IMR-90 (cell line): ENCODE results near the gene ST3GAL4. TPM values are rescaled to one million over a fixed set of nuclear protein-coding genes. Genes with fewer than 3 reads are reported as not detected.

Experiments
- ATAC-seq: fragments of 200-7000 bp; cut with Tn5 transposase; 2 replicates; pipeline ENCODE4 v1.9.1; 2020; ENCODE audit warnings: low read depth, mild to moderate bottlenecking, moderate library complexity
- BruUV-seq: library from RNA; stranded (reverse); fragments of 400-500 nt; replicated peaks from 2 replicates; lab custom pipeline; 2021; lab: Mats Ljungman, UMichigan
- CTCF ChIA-PET: fragments of 300-600 bp; formaldehyde crosslinking; extraction: SDS; loops from one replicate; lab custom pipeline; 2021; ENCODE audit warnings: antibody characterized with exemption; lab: Yijun Ruan, JAX
- POLR2A ChIA-PET: fragments of 300-600 bp; sonication (Branson Sonifier 250); formaldehyde crosslinking; loops from one replicate; lab custom pipeline; 2022; ENCODE audit warnings: antibody characterized with exemption; ENCODE audit not compliant: unreplicated experiment; lab: Charles Lee
- DNase-seq: peaks from one replicate; pipeline ENCODE4 v3.0.0; 2013
- H2AFZ ChIP-seq: replicated peaks from 2 replicates; pipeline ENCODE3; 2013; ENCODE audit warnings: low read length, mild to moderate bottlenecking; ENCODE audit not compliant: poor library complexity
- H2AK5ac ChIP-seq: 2 replicates; pipeline ENCODE4 v1.6.1; 2013; ENCODE audit warnings: low read depth, low read length, inconsistent platforms
- H2AK9ac ChIP-seq: replicated peaks from 2 replicates; pipeline ENCODE3; 2013; ENCODE audit warnings: mild to moderate bottlenecking, low read depth, low read length, moderate library complexity; ENCODE audit not compliant: poor library complexity
- H2BK120ac ChIP-seq: 2 replicates; pipeline ENCODE4 v1.6.1; 2013; ENCODE audit warnings: low read depth, low read length, inconsistent platforms
- H2BK15ac ChIP-seq: 3 replicates; pipeline ENCODE4 v1.6.1; 2013; ENCODE audit warnings: low read depth, low read length, inconsistent platforms
- H2BK20ac ChIP-seq: 2 replicates; pipeline ENCODE4 v1.6.1; 2013; ENCODE audit warnings: low read depth, mild to moderate bottlenecking, inconsistent platforms, low read length, moderate library complexity
- H2BK5ac ChIP-seq: 2 replicates; pipeline ENCODE4 v1.6.1; 2013; ENCODE audit warnings: mild to moderate bottlenecking, low read depth, low read length, inconsistent platforms; ENCODE audit not compliant: poor library complexity, severe bottlenecking
- H3K14ac ChIP-seq: replicated peaks from 2 replicates; pipeline ENCODE4 v1.6.1; 2013; ENCODE audit warnings: low read depth, low read length, inconsistent platforms
- H3K18ac ChIP-seq: 2 replicates; pipeline ENCODE4 v1.6.1; 2013; ENCODE audit warnings: low read depth, low read length, control low read depth
- H3K23ac ChIP-seq: 2 replicates; pipeline ENCODE4 v1.6.1; 2013; ENCODE audit warnings: low read depth, low read length, inconsistent platforms
- H3K27ac ChIP-seq: 2 replicates; pipeline ENCODE4 v1.5.1; 2013; ENCODE audit warnings: mild to moderate bottlenecking, control low read depth, low read length; ENCODE audit not compliant: insufficient read depth
- H3K27me3 ChIP-seq: 2 replicates; pipeline ENCODE4 v1.6.1; 2013; ENCODE audit warnings: low read length; ENCODE audit not compliant: control insufficient read depth, insufficient read depth
- H3K36me3 ChIP-seq: 2 replicates; pipeline ENCODE4 v1.6.1; 2013; ENCODE audit warnings: low read length, mixed read lengths; ENCODE audit not compliant: control insufficient read depth, insufficient read depth
- H3K4ac ChIP-seq: 2 replicates; pipeline ENCODE4 v1.6.1; 2013; ENCODE audit warnings: low read depth, low read length, inconsistent platforms
- H3K4me1 ChIP-seq: 2 replicates; pipeline ENCODE4 v1.6.1; 2013; ENCODE audit warnings: low read length, mixed read lengths; ENCODE audit not compliant: control insufficient read depth, insufficient read depth
- H3K4me2 ChIP-seq: 2 replicates; pipeline ENCODE4 v1.6.1; 2013; ENCODE audit warnings: low read depth, mild to moderate bottlenecking, control low read depth, low read length, moderate library complexity
- H3K4me3 ChIP-seq: 2 replicates; pipeline ENCODE4 v1.5.1; 2013; ENCODE audit warnings: low read depth, mild to moderate bottlenecking, control low read depth, low read length, moderate library complexity; ENCODE audit not compliant: insufficient read depth
- H3K56ac ChIP-seq: 2 replicates; pipeline ENCODE4 v1.6.1; 2013; ENCODE audit warnings: low read length, inconsistent platforms; ENCODE audit not compliant: insufficient read depth; ENCODE audit errors: extremely low read depth
- H3K79me1 ChIP-seq, 2 experiments: 2 replicates each; pipeline ENCODE4 v1.6.1; 2013; ENCODE audit warnings: low read length in 2 of 2, inconsistent platforms in 1 of 2, low read depth in 1 of 2
- H3K9ac ChIP-seq: 2 replicates; pipeline ENCODE4 v1.6.1; 2013; ENCODE audit warnings: low read depth, low read length, control low read depth
- H3K9me1 ChIP-seq: 2 replicates; pipeline ENCODE4 v1.6.1; 2013; ENCODE audit warnings: low read length, inconsistent platforms; ENCODE audit not compliant: insufficient read depth
- H3K9me3 ChIP-seq: 2 replicates; pipeline ENCODE4 v1.6.1; 2013; ENCODE audit warnings: low read length; ENCODE audit not compliant: control insufficient read depth, insufficient read depth
- H4K20me1 ChIP-seq: 2 replicates; pipeline ENCODE4 v1.6.1; 2013; ENCODE audit warnings: low read length, inconsistent platforms; ENCODE audit not compliant: insufficient read depth
- H4K5ac ChIP-seq: 2 replicates; pipeline ENCODE4 v1.6.1; 2013; ENCODE audit warnings: mild to moderate bottlenecking, low read depth, low read length, control low read depth
- H4K8ac ChIP-seq, 2 experiments: 2 replicates each; pipeline ENCODE4 v1.6.1; 2013; ENCODE audit warnings: low read depth in 2 of 2, low read length in 2 of 2, control low read depth in 1 of 2, inconsistent platforms in 1 of 2
- H4K91ac ChIP-seq: 2 replicates; pipeline ENCODE4 v1.6.1; 2013; ENCODE audit warnings: low read depth, low read length, inconsistent platforms; ENCODE audit not compliant: insufficient read depth
- FOS ChIP-seq: fragments of 150-350 bp; IDR thresholded peaks from 2 replicates; pipeline ENCODE4 v1.6.1; 2016; ENCODE audit warnings: low read depth, low read length
- MAFK ChIP-seq: IDR thresholded peaks from 2 replicates; pipeline ENCODE4 v1.6.1; 2012; ENCODE audit warnings: low read depth, low read length, improper control_type of control experiment
- POLR2A ChIP-seq: IDR thresholded peaks from 2 replicates; pipeline ENCODE4 v1.6.1; 2012; ENCODE audit warnings: mild to moderate bottlenecking, low read depth, low read length
- RFX5 ChIP-seq: IDR thresholded peaks from 2 replicates; pipeline ENCODE4 v1.8.0; 2012; ENCODE audit warnings: low read depth, mild to moderate bottlenecking, low read length, moderate library complexity
- WGBS, 2 experiments: methylation state at CpG; one replicate each; pipeline versions ENCODE4 v1.1.5 to v1.1.7; 2013; ENCODE audit warnings: missing lambda C conversion rate in 2 of 2; ENCODE audit not compliant: insufficient read length in 1 of 2; ENCODE audit errors: extremely low coverage in 2 of 2; 5-methylcytosine and 5-hydroxymethylcytosine counted together
- dilution Hi-C: fragments of 300-500 bp; cut with HindIII; formaldehyde crosslinking; loops from one replicate; pipeline ENCODE4 v1.14.3; 2018; ENCODE audit warnings: low sequenced_read_pairs; ENCODE audit not compliant: unreplicated experiment
- in situ Hi-C: fragments of 300-500 bp; cut with MboI; formaldehyde crosslinking; loops from 3 replicates; pipeline ENCODE4 v1.14.3; 2019; ENCODE audit warnings: low sequenced_read_pairs, inconsistent platforms, mixed read lengths
- intact Hi-C: fragments of 100-400 bp; cut with micrococcal nuclease; formaldehyde crosslinking; loops from 2 replicates; pipeline ENCODE4 v1.10.0; 2022
- polyA plus RNA-seq, 3 experiments: library from polyadenylated mRNA; depleted of rRNA; stranded (reverse); fragments of >200 nt; gene quantifications; 2 replicates each; pipeline ENCODE4 v1.2.3, GENCODE V29; 2012; ENCODE audit warnings: low replicate concordance in 1 of 3
- total RNA-seq: library from RNA; depleted of rRNA; stranded (reverse); fragments of >200 nt; gene quantifications from 2 replicates; pipeline ENCODE4 v1.2.3, GENCODE V29; 2012

The ST3GAL4 gene
- total and polyA plus RNA-seq, 2 of the 4 experiments (the other 2 are of a cell fraction) = 17.0 to 19.7 TPM

DNA sequence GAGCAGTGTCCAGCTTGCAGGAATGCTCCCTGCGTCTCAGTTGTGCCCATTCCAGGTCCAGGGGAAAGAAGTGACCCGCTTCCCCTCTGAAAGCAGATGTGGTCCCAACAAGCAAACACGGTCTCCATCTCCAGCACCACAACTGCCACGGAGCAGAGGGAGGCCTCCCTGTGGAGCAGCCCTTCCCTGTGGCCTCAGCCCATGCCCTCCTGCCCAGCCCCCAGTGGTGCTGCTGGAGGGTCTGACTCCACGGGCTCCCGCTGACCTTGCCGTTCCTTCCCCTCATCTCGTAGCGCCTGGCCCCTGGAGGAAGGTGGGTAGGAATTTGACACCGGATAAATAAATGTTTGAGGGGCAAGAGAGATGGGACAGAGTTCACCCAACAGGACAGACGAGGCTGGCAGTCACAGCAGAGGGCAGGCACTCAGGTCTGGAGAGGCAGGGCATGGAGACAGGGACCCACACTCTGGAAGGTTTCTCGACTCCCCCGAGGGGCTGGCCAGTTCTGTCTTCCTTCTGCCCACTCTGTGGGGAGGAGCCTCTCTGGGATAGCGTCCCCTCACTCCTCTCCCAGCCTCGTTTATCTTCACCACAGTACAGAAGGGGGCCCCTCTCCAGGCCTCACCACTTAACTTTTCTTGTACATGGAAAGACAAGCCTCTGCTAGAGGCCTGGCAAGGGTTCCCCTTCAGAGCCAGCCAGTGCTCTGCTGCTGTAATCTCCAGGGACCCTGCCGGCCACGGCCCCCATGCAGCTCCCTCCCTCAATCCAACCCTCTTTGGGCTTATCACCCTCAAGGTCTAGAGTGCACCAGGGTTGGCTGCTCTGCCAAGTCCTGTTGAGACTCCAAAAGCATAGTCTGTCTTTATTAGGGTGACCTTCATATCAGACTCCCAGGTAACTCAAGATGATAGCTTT is 7.5 kb upstream of the ST3GAL4 start (continued):
- TF ChIP-seq MAFK = no peak
- TF ChIP-seq POLR2A = no peak

DNA sequence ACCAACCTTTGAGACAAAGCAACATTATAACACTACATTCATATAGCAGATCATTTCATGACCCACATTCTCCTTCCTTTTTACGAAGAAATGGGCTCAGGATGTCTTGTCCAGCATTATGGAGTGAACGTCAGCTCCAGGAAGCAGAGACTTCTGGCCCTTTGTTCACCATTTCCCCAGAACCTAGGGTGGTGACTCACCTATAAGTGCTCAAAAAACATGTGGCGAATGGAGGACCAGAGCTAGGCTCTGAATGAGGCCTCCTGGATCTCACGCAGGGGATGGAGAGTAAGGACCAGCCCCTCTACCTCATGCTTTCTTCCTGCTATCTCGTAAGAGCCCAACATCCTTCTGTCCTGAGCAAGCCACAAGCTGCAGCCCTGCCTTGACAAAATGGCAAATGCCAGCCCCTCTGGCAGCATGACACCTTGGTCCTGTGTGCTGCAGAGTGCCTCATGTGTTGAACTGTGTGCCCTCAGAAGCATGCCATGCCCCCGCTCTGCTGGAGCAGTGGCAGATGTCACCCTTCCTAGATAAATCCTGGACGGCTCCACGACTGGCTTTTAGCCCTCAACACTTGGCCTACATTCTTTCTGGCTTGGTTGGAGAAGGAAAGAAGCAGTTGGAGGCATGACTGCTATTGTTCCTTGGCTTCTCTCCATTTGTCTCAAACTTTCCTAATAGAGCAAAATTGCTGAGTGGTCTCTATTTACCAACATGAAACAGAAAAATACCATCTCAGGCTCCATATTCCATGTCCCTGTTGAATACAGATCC is 6.5 kb upstream of the ST3GAL4 start:
- BruUV-seq = no TSS peak

More for the DNA sequence above, 6.5 kb upstream of the ST3GAL4 start:
- Histone ChIP-seq H3K9ac (no peak overlapping the region), H3K79me1 (peaks cover 26 to 73% of the 10 kb centered on the region in 2 experiments), H3K9me3 (no peaks in the 10 kb centered on the region), H3K36me3 (peaks cover 6% of the 10 kb centered on the region; the same call in 1 of the 2 replicates), H3K4me1 (peaks cover 21% of the 10 kb centered on the region), H2BK15ac (no peak overlapping the region), H3K18ac (no peak overlapping the region), H2BK120ac (no peak overlapping the region), H3K27me3 (no peaks in the 10 kb centered on the region), H2AFZ (peak overlapping the region; percentile 69), H3K56ac (no peak overlapping the region), H2BK20ac (no peak overlapping the region; the same call in 1 of the 2 replicates), H3K4ac (peak overlapping the region; percentile 60), H4K8ac (peak overlapping the region in 1 of 2 experiments; percentile 42; a peak in 1 of 4 replicates), H2BK5ac (peak overlapping the region; percentile 56), H2AK9ac (peak overlapping the region; percentile 3), H3K4me3 (no peak overlapping the region), H4K91ac (no peak overlapping the region), H3K14ac (peak overlapping the region; percentile 88), H3K27ac (no peak overlapping the region; the same call in 1 of the 2 replicates), H4K20me1 (no peaks in the 10 kb centered on the region), H2AK5ac (peak overlapping the region; percentile 57; the same call in 1 of the 2 replicates), H3K23ac (peak overlapping the region; percentile 85), H3K4me2 (no peak overlapping the region), H4K5ac (no peak overlapping the region), H3K9me1 (peaks cover 30% of the 10 kb centered on the region)
- in situ Hi-C loops = no loop called here
- intact Hi-C loops = no loop called here
- peak; percentile 36 for DNase-seq
- CTCF ChIA-PET = interaction anchor here (0.7 kb wide), 1 partner anchor 550 kb away, joined by 3 read pairs; no protein-coding TSS in a partner anchor
- POLR2A ChIA-PET = no interaction called here
- 86% methylated on average over 1 of the region's 8 CpGs; no CpG with 5 or more reads in 1 of the 2 experiments for WGBS, 2 experiments
- dilution Hi-C loops = no loop called here
- peak; percentile 62 for TF ChIP-seq MAFK
- TF ChIP-seq RFX5 = no peak
- TF ChIP-seq FOS = no peak
- peak; percentile 12; the same call in 1 of the 2 replicates for ATAC-seq
